Stimulated activated CD4-positive, alpha-beta T cell treated with anti-CD3 and anti-CD28 coated beads, TNF-alpha, amount 100 ng/mL, for 1 hour (primary cell): ENCODE data around the gene TRIM10.
"Not testable (repeated sequence)": the region's sequence is repeated elsewhere in the genome, so short reads cannot be mapped to it uniquely, and the experiment has no call there.

Source experiments
- DNase-seq, 3 donors: peaks; one replicate each; pipeline ENCODE4 v3.0.0-alpha.2; 2020; ENCODE audit warnings: low read depth in 3 of 3, low spot score in 1 of 3

Gene TRIM10

DNA sequence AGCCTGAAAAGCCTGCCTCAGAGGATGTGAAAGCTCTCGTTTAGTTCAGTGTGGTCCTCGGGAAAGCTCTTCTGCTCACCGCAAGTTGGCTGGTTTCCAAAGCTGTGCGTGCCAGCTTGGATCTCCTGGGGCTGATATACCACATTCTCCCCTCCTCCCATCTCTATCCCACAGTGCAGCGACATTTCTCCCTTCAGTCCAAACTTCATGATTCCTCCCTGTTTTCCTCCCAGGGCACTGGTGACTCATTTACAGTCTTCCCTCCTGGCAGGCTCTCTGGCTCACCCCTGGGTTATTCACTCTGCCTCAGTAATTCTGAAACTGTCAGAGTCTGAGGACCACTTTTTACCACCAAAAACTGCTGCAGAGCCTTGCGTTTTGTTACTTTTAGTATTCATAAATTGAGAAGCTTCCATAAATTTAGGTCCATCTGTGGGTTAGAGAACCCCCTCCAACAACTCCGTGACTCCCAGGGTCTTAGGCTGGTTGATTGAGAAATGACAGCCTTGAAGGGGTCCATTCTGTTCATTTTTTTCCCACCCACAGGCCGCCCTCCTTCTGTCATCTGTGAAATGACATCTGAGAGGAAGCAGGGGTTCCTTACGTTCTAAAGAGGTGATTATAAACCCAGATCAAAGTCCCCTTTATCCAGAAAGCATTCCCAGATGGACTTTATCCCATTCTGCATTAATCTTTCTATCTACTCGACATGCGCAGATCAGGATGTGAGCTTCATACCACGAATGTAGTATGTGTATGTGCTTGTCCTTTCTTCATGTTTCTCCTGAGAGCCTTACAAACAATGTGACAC, 6.1 kb downstream of the TRIM10 start:
- DNase-seq, result no peak

DNA sequence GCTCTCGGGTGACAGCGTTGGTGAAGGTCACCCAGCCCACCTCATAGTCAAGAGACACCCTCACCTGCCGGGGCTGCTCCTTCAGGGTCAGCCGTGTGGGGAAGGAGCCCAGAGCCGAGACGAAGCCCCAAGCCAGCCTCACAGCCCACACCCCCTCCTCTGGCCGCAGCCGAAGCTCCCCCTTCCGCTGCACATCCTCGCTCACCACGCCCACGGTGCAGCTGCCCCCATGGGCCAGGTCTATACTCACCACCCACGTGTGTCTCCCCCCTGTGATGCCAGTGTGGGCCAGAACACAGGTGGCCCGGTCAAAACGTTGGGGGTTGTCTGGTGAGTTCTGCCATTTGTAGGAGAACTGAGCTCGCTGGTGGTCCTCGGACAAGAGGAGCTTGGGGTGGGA, 7.0 kb downstream of the TRIM10 start:
- no peak for DNase-seq

DNA sequence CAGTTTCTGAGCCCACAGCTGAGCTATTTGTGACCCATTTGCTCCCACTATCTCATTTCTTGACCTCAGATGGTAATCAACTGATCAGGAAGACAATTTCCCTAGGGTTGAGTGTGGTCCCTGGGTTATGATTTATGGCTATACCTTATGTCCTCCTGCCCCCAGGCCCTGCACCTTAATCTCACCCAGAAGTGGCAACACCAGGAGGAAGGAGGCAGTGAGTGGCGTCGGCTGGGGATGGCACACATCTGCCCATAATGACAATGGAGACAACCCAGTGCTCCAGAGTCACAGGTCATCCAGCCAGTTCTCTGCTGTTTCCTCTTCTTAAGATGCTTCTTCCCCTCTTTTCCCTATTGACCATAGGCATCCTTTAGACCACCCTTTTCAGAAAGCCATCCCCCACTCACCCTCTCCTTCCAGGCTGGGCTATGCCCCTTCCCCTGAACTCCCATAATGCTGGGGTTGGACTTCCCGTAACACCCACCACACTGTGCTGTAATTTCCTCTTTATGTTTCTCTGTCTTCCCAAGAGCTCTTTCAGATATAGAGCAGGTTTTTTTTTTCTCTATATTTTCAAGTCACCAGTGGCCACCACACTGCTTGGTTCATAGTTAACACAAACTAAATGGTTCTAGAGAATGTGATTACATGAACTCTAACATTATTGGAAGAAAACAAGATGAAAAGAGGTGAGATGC, 8.0 kb downstream of the TRIM10 start:
- no peak for DNase-seq

DNA sequence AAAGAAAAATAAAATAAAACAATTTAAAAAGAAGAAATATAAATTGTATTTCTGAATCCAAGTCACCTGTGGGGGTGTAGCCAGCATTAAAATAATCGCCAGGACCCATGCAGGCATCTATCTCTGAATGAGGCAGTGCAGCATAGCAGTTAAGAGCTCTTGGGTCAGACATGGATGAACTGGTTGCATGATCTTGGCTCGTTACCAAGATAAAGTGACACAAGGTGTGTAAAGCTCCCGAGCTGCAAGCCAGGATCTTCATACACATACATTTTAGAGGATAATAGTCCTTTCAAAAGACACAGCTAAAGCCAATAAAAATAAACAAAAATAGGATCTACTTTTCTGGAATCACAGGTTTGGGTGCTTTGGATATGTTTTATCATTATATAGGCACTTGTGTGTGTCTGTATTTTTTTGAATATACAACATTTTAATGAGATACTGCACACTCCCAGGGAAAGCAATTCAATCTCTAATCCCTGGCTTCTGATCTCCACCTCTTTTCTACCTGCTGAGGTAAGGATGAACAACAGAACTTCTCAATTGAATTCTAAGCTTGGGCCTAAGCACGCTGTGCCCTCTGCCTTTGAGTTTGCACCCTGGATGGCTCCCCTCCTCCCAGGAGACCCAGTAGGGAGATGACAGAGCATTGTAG, 8.9 kb downstream of the TRIM10 start:
- no peak for DNase-seq

DNA sequence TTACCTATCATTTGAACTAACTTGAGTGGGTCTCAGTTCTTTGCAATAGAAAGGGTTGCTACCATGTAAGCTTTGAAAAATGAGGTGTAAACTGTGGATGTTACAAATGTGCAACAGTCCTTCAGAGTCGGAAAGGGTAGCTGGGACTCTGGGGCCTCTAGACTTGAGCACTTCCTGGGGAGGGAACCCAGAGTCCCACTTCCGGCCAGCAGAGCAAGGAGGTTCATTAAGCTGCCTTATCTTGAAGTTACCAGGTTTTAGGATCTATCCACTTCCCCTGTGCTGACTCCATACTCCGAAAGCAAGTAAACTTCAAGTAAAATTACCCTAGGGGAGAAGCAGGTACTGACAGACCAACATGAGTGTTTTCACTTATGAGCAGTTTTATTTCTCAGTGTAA, 9.4 kb downstream of the TRIM10 start:
- no peak for DNase-seq

DNA sequence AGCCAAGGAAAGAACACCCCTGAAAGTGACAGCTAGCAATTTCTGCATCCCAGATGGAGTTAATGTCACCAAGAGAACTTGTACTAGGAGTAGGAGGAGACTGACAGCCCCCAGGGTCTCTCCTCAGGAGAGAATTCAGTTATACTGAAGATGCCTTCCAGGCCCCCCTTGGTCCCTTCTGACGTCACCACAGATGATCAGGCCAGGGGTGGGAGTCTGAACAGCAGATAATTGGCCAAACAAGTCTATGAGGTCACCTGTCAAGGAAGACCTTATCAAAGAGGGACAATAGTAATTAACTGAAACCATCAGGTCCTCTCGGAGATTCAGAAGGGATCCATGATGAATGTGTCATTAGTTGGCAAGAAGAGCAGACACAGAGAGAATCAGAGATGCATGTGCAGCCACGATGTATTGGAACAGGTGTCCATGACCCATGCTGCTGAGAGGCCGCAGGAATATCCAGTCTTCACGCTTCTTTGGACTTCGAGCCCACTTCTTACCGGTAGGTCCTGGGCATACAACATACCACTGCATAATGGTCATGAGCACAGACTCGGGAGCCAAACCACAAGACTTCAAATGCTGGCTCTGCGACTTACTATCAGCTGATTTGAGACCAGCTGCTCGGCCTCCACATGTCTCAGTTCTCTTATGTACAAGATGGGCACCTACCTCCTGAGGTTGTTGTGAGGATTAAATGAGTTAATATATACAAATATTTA, 10.2 kb downstream of the TRIM10 start:
- no peak for DNase-seq

DNA sequence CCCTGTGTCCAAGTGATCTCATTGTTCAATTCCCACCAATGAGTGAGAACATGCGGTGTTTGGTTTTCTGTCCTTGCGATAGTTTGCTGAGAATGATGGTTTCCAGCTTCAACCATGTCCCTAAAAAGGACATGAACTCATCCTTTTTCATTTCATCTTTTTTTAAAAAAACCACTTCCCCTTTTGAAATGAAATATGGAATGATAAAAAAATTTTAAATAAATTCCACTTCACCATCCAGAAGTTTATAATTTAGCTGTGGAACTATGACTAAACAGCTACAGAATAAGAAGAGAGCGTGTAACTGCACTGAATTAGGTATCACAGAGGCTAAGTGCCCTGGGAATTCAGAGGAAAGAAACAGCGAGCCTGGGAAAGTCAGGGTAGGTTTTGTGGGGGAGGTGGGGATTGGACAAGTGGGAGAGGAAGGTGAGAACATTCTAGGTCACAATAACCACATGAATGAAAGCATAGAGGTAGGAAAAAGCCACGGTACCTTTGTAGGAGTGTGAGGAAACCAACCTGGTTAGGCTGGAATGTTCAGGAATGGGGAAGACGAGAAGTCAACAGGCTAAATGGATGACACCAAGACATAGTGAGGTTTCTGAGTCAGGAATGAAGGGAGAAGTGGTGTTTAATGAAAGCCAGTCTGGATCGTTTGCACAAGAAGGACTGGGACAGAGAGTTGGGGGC, 11.0 kb downstream of the TRIM10 start:
- no peak for DNase-seq

DNA sequence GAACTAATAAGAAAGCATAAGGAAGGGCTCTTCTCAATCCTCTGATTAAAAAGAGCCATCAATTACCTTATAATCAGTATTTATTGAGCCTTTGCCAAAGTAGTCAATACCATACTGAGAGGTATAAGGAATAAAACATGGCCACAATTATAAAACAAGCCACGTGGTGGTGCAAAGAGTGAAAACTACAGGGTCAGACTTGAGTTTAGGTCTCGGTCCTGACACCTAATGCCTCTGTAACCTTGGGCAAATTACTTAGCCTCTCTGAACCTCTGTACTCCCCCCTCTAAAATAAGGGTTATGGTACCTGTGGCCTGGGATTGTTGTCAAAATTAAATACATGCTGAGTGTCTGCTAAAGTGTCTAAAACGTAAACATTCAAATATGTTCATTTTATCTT, 11.8 kb downstream of the TRIM10 start:
- DNase-seq, result no peak

DNA sequence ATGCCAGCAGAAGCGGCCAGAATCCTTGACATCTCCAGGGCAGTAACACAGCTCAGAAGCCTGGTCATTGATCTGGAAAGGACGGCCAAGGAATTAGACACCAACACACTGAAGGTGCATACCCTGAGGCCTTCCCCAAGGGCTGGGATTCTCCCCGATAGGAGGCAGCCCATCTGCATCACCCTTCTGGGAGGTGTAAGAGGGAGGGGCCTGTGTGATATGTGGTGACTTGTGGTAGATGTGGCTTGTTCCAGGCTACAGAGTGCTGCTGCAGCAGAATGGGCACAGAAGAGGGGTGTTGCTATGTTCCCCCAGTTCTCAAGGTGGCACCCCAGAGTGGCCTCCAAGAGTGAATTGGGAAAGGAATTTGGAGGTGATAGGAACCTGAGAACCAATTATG, 13.9 kb downstream of the TRIM10 start:
- DNase-seq, result no peak

DNA sequence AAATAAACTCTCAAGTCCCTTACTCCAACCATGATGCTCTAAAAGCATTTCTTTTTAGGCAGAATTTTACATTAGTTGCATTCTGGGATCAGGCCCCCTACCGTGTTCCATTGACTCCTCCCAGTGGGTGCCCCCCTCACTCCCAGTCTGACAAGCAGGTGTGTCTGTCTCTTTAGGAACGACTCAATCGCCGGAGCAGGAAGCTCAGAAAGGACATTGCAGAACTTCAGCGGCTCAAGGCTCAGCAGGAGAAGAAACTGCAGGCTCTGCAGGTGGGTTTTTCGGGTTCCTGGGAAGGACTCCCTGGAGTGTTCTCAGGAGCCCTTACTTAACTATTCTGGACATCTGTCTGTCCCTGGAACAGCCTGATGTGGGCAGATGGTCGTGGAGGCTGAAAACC, 15.2 kb downstream of the TRIM10 start:
- no peak for DNase-seq

DNA sequence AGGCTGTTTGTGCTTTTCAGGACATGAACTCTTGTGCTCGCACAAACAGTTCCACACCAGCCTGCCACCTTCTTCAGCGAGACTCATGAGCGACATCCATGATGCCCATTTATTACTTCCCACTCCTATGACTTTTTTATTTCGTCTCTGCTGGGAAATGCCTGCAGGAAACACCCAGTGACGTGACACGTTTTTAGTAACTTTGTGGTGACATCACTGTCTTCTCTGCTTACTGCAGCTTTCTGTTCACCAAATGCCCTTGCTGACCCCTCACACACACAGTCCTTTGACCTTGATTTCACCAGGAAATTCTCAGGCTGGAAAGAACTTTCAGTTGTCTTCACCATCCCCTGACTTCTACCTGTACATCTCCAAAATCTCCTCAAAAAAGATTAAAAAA, 16.2 kb downstream of the TRIM10 start:
- no peak for DNase-seq

DNA sequence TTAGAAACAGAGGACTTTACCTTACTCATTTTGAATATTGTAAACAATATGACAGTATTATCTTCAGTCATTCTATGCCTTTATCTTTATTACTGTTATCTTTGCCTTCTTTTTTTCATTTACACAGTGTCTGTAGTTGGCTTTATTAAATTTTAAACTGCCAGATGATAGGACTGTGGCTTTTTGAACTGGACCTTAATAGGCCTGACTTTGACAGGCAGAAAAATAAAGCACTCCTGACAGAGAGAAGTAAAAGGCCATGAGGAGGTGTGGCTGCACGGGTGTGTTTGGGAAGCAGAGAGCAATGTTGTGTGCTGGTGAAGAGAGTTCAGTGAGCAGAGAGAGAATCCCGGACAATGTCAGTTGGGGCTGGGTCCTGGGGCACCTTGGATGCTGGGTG, 17.2 kb downstream of the TRIM10 start:
- DNase-seq, result no peak

DNA sequence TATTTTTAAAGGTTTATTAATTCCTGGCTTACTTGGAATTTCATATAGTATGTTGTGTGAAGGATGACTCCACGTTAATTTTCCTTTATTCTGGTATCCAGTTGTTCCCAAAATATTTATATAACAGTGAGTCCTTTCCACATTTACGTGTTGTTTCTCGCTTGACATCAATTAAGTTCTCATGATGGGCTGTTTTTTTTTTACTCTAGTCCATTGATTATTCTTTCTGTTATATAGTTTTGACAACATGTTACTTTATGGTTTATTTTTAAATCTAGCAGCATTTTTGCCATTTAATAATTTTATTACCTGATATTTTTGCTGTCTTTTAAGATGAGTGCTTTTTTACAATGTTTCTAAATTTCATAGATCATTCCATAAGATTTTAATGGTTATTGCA, 18.3 kb downstream of the TRIM10 start:
- no peak for DNase-seq

DNA sequence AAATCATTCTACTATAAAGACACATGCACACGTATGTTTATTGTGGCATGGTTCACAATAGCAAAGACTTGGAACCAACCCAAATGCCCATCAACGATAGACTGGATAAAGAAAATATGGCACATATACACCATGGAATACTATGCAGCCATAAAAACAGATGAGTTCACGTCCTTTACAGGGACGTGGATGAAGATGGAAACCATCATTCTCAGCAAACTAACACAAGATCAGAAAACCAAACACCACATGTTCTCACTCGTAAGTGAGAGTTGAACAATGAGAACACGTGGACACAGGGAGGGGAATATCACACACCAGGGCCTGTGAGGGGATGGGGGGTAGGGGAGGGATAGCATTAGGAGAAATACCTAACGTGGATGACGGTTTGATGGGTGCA, 20.8 kb downstream of the TRIM10 start:
- not testable (repeated sequence) for DNase-seq

DNA sequence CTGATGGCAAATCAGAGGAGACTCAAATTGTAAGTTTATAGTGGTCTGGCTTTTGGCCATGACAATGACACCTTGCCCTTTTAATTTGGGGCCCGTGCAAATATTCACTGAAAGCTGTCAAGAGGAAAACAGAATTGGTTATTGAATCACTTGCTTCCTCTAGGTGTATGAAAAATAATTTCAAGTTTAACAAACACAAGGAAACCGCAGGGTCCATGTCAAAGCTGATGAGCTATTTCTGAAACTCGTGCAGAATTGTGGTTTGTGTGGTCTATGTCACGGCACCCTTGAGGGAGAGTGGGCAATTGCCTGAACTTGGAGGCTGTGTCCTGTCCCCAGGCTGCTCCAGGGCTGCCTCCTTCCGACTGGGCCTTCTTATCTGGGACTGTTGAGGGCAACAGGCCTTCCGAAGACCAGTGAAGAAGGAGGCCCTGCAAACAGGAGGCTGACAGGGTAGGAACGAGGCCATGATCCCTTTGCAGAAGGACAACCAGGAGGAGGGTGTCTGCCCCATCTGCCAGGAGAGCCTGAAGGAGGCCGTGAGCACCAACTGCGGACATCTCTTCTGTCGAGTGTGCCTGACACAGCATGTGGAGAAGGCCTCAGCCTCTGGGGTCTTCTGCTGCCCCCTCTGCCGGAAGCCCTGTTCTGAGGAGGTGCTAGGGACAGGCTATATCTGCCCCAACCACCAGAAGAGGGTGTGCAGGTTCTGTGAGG, 24.3 kb downstream of the TRIM10 start:
- no peak for DNase-seq

DNA sequence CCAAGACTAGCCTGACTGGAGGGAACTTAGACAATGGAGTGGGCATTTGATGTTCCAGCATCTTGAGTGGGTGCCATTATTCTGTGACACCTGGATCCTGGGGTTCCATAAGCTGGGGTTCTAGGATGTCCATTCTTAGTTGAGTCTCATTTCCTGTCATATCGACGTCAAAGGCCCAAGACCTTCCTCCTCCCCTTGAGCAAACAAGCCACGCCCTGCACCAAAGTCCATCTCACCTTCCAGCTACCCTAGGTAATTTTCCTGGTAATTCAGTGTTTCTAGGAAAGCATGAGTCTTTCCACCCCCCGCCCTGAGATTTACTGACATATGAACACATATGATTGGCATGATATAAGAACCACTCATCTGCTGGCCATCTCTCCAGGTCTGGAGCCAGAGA, 25.3 kb downstream of the TRIM10 start, which contains the start of gene TRIM40:
TSS of gene TRIM40 (plus strand) at position 384 of the 400 bp plus-strand sequence. CDS start 897 bp downstream, outside the sequence.
- DNase-seq, result no peak

DNA sequence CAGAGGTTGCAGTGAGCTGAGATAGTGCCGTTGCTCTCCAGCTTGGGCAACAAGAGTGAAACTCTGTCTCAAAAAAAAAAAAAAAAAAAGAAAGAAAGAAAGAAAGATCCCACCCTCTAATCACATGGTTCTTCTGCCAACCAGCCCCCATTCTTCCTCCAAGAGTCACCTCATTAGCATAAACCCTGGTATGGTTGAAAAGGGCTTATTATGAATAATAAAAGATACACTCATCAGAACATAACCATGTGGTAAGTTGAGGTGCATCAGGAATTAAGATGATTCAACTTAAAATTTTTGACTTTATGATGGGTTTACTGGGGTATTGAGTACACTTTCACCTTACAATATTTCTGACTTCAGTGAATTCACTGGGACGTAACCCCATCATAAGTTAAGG, 25.9 kb downstream of the TRIM10 start:
- DNase-seq, result no peak

DNA sequence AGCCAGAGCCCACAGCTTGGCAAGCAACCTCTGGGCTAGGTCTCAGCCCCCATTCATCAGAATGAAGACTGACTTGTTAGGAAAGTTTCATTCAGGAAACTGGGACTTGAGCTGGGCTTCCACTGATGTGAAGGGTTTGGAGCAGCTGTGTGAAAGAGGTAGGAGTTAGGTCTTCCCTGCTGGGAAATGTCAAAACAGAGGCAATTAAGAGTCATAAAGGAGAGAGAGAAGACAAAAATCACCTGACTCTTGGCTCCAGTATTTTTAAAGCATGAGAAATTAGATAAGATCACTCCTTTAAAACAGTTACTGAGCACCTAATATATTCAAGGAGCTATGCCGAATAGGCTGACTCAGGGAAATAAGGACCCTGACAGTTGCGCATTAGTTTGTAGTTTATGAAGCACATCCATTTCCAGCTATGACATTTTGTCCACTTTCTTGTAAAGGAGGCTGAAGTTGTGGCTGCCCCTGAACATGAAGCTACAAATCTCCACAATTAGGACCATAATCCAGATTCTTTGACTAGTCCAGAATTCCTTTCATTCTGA, 29.0 kb downstream of the TRIM10 start:
- DNase-seq, result no peak

DNA sequence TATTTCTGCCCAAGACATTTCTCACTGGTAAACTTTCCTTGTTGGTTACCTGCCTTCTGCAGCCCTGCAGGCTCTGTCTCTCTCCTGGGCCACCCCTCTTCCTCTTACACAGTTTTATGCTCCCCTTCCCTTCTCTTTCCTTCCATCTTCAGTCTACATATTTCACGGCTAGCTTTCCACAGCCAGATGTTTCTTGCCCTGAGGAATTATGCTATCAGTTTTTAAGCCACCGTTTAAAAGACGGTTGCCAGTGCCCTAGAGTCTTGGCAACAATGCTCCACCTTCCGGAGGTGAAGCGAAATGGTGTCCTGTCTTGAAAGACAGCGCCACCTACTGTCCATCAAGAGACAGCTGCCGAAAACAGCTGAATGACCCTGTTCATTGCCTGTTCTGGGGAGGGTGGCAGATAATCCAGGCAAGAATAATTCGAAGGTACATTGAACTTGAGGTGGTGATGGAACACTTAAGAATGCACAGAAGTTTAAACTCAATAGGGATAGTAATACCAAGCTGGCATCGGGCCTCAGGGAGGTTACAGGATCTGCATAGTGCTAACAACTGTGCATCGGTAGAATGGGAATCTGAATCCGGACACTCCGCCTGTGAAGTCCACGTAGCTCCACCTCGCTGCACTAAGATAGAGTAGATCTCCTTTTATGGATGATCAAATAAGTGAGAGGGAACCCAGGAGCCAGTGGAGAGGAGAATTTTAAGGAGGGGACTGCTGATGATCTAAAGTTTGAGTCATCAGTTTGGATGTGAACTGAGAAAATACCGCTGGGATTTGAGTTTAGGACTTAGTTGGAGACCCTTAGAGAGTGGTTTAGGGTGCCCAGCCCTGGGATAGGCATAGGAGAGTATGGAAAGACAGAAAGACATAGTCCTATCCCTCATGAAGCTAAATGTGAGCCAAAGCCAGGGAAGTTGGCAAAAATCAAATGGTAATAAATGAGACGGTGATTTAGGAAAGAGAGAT, 29.8 kb downstream of the TRIM10 start:
- DNase-seq, result peak; percentile 16 to 48 (median 43)
